Measurements from ENCODE around the gene C1QA. TPM values are rescaled to one million over a fixed set of nuclear protein-coding genes. Genes with fewer than 3 reads are reported as not detected.

C1QA gene
- total RNA-seq, 2 donors from 2014 or later, result 38.5 to 72.4 TPM

GRCh38 chr1:22598736-22599135 is 37.7 kb upstream of the C1QA start:
- no peaks in the 10 kb centered on the region for H3K36me3 ChIP-seq
- peaks cover 4% of the 10 kb centered on the region for H3K27me3 ChIP-seq
- no peak overlapping the region for H3K27ac ChIP-seq
- H3K9me3 ChIP-seq, result no peaks in the 10 kb centered on the region
- H3K4me3 ChIP-seq, result no peak overlapping the region
- no peak for DNase-seq
- TF ChIP-seq CTCF (IDR thresholded peaks at IDR 0.05), result no peak
- H3K4me1 ChIP-seq, result no peaks in the 10 kb centered on the region
- intact Hi-C loops (cut with DNase I), result no loop called here
- no peak overlapping the region for H3K9ac ChIP-seq (ENCODE audit: low read depth in 2 of 2, low read length in 2 of 2)

GRCh38 chr1:22600071-22600816 is 36.2 kb upstream of the C1QA start:
- Histone ChIP-seq H3K4me1 (no peaks in the 10 kb centered on the region), H3K27me3 (no peaks in the 10 kb centered on the region), H3K9ac (ENCODE audit: low read depth in 2 of 2, low read length in 2 of 2) (no peak overlapping the region), H3K36me3 (no peaks in the 10 kb centered on the region), H3K27ac (no peak overlapping the region), H3K9me3 (no peaks in the 10 kb centered on the region), H3K4me3 (no peak overlapping the region)
- intact Hi-C loops (cut with DNase I), result no loop called here
- peak; percentile 31 for DNase-seq
- TF ChIP-seq CTCF (IDR thresholded peaks at IDR 0.05), result no peak

- DNase-seq, result no peak
- no peak for TF ChIP-seq CTCF (IDR thresholded peaks at IDR 0.05)
Measured at GRCh38 chr1:22600817-22601605, 35.4 kb upstream of the C1QA start.

GRCh38 chr1:22601610-22602009 is 34.8 kb upstream of the C1QA start:
- Histone ChIP-seq H3K27me3 (no peaks in the 10 kb centered on the region), H3K36me3 (no peaks in the 10 kb centered on the region), H3K9me3 (no peaks in the 10 kb centered on the region), H3K4me3 (no peak overlapping the region), H3K9ac (ENCODE audit: low read depth in 2 of 2, low read length in 2 of 2) (no peak overlapping the region), H3K4me1 (no peaks in the 10 kb centered on the region), H3K27ac (no peak overlapping the region)
- intact Hi-C loops (cut with DNase I), result no loop called here
- no peak for TF ChIP-seq CTCF (IDR thresholded peaks at IDR 0.05)
- DNase-seq, result no peak

More at GRCh38 chr1:22600817-22601605, 35.4 kb upstream of the C1QA start:
- no peaks in the 10 kb centered on the region for H3K4me1 ChIP-seq
- intact Hi-C loops (cut with DNase I), result no loop called here
- H3K36me3 ChIP-seq, result no peaks in the 10 kb centered on the region
- no peak overlapping the region for H3K4me3 ChIP-seq
- H3K27ac ChIP-seq, result no peak overlapping the region
- no peaks in the 10 kb centered on the region for H3K27me3 ChIP-seq
- no peak overlapping the region for H3K9ac ChIP-seq (ENCODE audit: low read depth in 2 of 2, low read length in 2 of 2)
- H3K9me3 ChIP-seq, result no peaks in the 10 kb centered on the region

- Histone ChIP-seq H3K4me3 (no peak overlapping the region), H3K27me3 (no peaks in the 10 kb centered on the region), H3K9ac (ENCODE audit: low read depth in 2 of 2, low read length in 2 of 2) (no peak overlapping the region), H3K27ac (no peak overlapping the region), H3K9me3 (no peaks in the 10 kb centered on the region), H3K36me3 (no peaks in the 10 kb centered on the region), H3K4me1 (no peaks in the 10 kb centered on the region)
- DNase-seq, result no peak
- no peak for TF ChIP-seq CTCF (IDR thresholded peaks at IDR 0.05)
- intact Hi-C loops (cut with DNase I), result no loop called here
Measured at GRCh38 chr1:22602060-22602740, 34.2 kb upstream of the C1QA start.
